ENCODE results near the gene SERPINA10. TPM values are rescaled to one million over a fixed set of nuclear protein-coding genes. Genes with fewer than 3 reads are reported as not detected.
"Not testable (repeated sequence)": the region's sequence is repeated elsewhere in the genome, so short reads cannot be mapped to it uniquely, and the experiment has no call there.

SERPINA10 gene
- total and polyA plus RNA-seq, 2 of the 13 experiments (the other 11 are each of a cell fraction or from before 2014, with no cell fraction given) = 20.1 to 20.2 TPM

GRCh38 chr14:94276898-94277561, 16.0 kb downstream of the SERPINA10 start (continued):
- TF ChIP-seq, protein P1, sequence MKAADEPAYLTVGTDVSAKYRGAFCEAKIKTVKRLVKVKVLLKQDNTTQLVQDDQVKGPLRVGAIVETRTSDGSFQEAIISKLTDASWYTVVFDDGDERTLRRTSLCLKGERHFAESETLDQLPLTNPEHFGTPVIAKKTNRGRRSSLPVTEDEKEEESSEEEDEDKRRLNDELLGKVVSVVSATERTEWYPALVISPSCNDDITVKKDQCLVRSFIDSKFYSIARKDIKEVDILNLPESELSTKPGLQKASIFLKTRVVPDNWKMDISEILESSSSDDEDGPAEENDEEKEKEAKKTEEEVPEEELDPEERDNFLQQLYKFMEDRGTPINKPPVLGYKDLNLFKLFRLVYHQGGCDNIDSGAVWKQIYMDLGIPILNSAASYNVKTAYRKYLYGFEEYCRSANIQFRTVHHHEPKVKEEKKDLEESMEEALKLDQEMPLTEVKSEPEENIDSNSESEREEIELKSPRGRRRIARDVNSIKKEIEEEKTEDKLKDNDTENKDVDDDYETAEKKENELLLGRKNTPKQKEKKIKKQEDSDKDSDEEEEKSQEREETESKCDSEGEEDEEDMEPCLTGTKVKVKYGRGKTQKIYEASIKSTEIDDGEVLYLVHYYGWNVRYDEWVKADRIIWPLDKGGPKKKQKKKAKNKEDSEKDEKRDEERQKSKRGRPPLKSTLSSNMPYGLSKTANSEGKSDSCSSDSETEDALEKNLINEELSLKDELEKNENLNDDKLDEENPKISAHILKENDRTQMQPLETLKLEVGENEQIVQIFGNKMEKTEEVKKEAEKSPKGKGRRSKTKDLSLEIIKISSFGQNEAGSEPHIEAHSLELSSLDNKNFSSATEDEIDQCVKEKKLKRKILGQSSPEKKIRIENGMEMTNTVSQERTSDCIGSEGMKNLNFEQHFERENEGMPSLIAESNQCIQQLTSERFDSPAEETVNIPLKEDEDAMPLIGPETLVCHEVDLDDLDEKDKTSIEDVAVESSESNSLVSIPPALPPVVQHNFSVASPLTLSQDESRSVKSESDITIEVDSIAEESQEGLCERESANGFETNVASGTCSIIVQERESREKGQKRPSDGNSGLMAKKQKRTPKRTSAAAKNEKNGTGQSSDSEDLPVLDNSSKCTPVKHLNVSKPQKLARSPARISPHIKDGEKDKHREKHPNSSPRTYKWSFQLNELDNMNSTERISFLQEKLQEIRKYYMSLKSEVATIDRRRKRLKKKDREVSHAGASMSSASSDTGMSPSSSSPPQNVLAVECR (CRISPR knock-in tag; IDR thresholded peaks at IDR 0.05; ENCODE audit: borderline replicate concordance) = peak; percentile 62; the same call in 1 of the 2 replicates
- 0 out of 2 replicates have a peak, but pooled peaks have one; percentile 41 for TF ChIP-seq THAP7 (CRISPR knock-in tag; IDR thresholded peaks at IDR 0.05)
- TF ChIP-seq KDM6A (CRISPR knock-in tag; IDR thresholded peaks at IDR 0.05; ENCODE audit: low read depth) = peak; percentile 63; the same call in 1 of the 2 replicates
- TF ChIP-seq SOX5 (CRISPR knock-in tag; IDR thresholded peaks at IDR 0.05; ENCODE audit: borderline replicate concordance) = peak; percentile 74
- TF ChIP-seq ZNF143 (CRISPR knock-in tag; IDR thresholded peaks at IDR 0.05) = peak; percentile 65
- TF ChIP-seq ZNF709 (CRISPR knock-in tag; IDR thresholded peaks at IDR 0.05) = peak; percentile 67; the same call in 1 of the 2 replicates
- peak; percentile 38; the same call in 1 of the 2 replicates for TF ChIP-seq GABPB1 (CRISPR knock-in tag; IDR thresholded peaks at IDR 0.05)

DNA sequence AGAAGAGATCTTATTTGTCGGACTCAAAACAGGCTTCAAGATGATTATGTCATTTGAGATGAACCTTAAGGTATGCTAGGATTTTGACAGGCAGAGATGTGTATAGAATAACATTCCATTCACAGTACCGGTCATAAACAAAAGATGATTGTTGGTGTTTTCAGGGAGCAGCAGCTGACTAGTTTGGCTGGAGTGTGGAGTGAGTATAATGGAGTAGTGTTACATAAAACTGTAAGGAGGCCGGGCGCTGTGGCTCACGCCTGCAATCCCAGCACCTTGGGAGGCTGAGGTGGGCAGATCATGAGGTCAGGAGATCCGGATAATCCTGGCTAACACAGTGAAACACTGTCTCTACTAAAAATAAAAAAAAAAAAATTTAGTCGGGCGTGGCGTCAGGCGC, 23.9 kb downstream of the SERPINA10 start:
- Histone ChIP-seq H3K4me1 (ENCODE audit: insufficient read depth, low read length) (peaks cover 9% of the 10 kb centered on the region; the same call in 1 of the 2 replicates), H3K27me3 (ENCODE audit: control insufficient read depth in 1 of 2, insufficient read depth in 2 of 2, low read length in 2 of 2) (no peaks in the 10 kb centered on the region; a peak in 1 of 5 replicates), H3K9ac (ENCODE audit: insufficient read depth, low read depth, low read length) (no peak overlapping the region), H3K79me2 (ENCODE audit: insufficient read depth, low read length) (no peaks in the 10 kb centered on the region), H3K27ac (ENCODE audit: extremely low read length, insufficient read depth, low read length) (no peak overlapping the region), H3K9me3 (ENCODE audit: low read length) (no peaks in the 10 kb centered on the region), H2AFZ (ENCODE audit: low read length) (no peak overlapping the region), H3K4me2 (ENCODE audit: low read depth, low read length) (no peak overlapping the region), H3K4me3 (replicated peaks in 1 of 3; ENCODE audit: insufficient read depth in 1 of 3, low read depth in 2 of 3, low read length in 3 of 3) (no peak overlapping the region), H3K36me3 (replicated peaks in 1 of 2; ENCODE audit: control insufficient read depth in 1 of 2, insufficient read depth in 2 of 2, low read length in 2 of 2) (0 out of 5 replicates have a peak, but pooled peaks cover 0 to 4% of the 10 kb centered on the region in 2 experiments), H4K20me1 (ENCODE audit: insufficient read depth, low read length) (no peaks in the 10 kb centered on the region)
- CTCF ChIA-PET (ENCODE audit: low intra/inter-chr PET ratio, low total read pairs) = no interaction called here
- TF ChIP-seq ZNF674 (CRISPR knock-in tag; IDR thresholded peaks at IDR 0.05; ENCODE audit: low read depth) = no peak
- no peak for TF ChIP-seq RFXANK (CRISPR knock-in tag; IDR thresholded peaks at IDR 0.05)
- TF ChIP-seq TCF12 (IDR thresholded peaks at IDR 0.05) = no peak
- TF ChIP-seq TCF12 (CRISPR knock-in tag; IDR thresholded peaks at IDR 0.05) = no peak
- ATAC-seq = no peak
- intact Hi-C loops (cut with micrococcal nuclease; ENCODE audit: unreplicated experiment) = no loop called here
- WGBS (ENCODE audit: low lambda C conversion rate) = 85% methylated on average over 10 of the region's 10 CpGs
- no TSS peak for BruUV-seq (replicated peaks)
- POLR2A ChIA-PET = no interaction called here
- in situ Hi-C loops (cut with HindIII; ENCODE audit: extremely low pct_ligation_motif_present, low pct_unique_long_range_greater_than_20kb) = no loop called here
- DNase-seq (ENCODE audit: low spot score) = no peak
- no peak for FAIRE-seq

DNA sequence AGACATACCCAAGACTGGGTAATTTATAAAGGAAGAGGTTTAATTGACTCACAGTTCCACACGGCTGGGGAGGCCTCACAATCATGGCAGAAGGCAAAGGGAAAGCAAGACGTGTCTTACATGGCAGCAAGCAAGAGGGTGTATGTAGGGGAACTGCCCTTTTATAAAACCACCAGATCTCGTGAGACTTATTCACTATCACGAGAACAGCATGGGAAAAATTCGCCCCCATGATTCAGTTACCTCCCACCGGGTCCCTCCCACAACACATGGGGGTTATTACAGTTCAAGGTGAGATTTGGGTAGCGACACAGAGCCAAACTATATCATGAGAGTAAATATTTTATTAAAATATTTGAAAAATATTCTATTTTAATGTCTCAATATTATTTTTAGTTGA, 24.5 kb downstream of the SERPINA10 start:
- DNase-seq (ENCODE audit: low spot score); FAIRE-seq; H3K4me2 ChIP-seq (ENCODE audit: low read depth, low read length); intact Hi-C loops (cut with micrococcal nuclease; ENCODE audit: unreplicated experiment); CTCF ChIA-PET (ENCODE audit: low intra/inter-chr PET ratio, low total read pairs); H3K4me3 ChIP-seq (replicated peaks in 1 of 3; ENCODE audit: insufficient read depth in 1 of 3, low read depth in 2 of 3, low read length in 3 of 3); H3K79me2 ChIP-seq (ENCODE audit: insufficient read depth, low read length); H3K27me3 ChIP-seq (ENCODE audit: control insufficient read depth in 1 of 2, insufficient read depth in 2 of 2, low read length in 2 of 2); H2AFZ ChIP-seq (ENCODE audit: low read length); H3K27ac ChIP-seq (ENCODE audit: extremely low read length, insufficient read depth, low read length); ATAC-seq; H4K20me1 ChIP-seq (ENCODE audit: insufficient read depth, low read length); BruUV-seq (replicated peaks); POLR2A ChIA-PET; H3K9ac ChIP-seq (ENCODE audit: insufficient read depth, low read depth, low read length); H3K4me1 ChIP-seq (ENCODE audit: insufficient read depth, low read length); in situ Hi-C loops (cut with HindIII; ENCODE audit: extremely low pct_ligation_motif_present, low pct_unique_long_range_greater_than_20kb); H3K36me3 ChIP-seq (replicated peaks in 1 of 2; ENCODE audit: control insufficient read depth in 1 of 2, insufficient read depth in 2 of 2, low read length in 2 of 2); H3K9me3 ChIP-seq (ENCODE audit: low read length): not testable (repeated sequence)
- 92% methylated on average over 7 of the region's 7 CpGs for WGBS (ENCODE audit: low lambda C conversion rate)

Measured in HepG2 (cell line).